Measurements from ENCODE around the gene RAET1G. TPM values are rescaled to one million over a fixed set of nuclear protein-coding genes. Genes with fewer than 3 reads are reported as not detected.

Gene RAET1G
- total and polyA plus RNA-seq, 12 donors, result 0.22 to 40.7 (median 11.6) TPM

DNA sequence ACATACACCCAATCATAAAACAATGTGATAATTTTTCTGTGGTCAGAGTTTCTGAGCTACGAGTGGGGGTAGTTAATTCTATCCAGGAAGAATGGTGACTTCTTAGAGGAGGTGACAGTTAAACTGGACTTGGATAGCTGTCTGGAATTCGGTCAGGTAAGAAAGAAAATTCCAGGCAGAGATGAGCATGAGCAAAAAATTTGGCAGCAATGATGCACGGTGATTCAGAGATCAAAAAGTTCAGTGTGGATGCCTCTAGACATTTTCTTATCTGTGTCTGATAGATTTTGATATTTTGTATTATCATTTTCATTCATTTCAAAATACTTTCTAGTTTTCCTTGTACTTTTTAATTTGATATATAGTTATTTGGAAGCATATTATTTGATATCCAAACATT, 37.0 kb downstream of the RAET1G start:
- 66 to 86% (median 78%) methylated on average over 3 of the region's 3 CpGs for WGBS, 4 donors
- intact Hi-C loops (cut with DNase I), result no loop called here
- no peak overlapping the region for H3K27ac ChIP-seq
- DNase-seq, result no peak
- no peak for TF ChIP-seq POLR2A (IDR thresholded peaks at IDR 0.05)
- TF ChIP-seq, protein P1, sequence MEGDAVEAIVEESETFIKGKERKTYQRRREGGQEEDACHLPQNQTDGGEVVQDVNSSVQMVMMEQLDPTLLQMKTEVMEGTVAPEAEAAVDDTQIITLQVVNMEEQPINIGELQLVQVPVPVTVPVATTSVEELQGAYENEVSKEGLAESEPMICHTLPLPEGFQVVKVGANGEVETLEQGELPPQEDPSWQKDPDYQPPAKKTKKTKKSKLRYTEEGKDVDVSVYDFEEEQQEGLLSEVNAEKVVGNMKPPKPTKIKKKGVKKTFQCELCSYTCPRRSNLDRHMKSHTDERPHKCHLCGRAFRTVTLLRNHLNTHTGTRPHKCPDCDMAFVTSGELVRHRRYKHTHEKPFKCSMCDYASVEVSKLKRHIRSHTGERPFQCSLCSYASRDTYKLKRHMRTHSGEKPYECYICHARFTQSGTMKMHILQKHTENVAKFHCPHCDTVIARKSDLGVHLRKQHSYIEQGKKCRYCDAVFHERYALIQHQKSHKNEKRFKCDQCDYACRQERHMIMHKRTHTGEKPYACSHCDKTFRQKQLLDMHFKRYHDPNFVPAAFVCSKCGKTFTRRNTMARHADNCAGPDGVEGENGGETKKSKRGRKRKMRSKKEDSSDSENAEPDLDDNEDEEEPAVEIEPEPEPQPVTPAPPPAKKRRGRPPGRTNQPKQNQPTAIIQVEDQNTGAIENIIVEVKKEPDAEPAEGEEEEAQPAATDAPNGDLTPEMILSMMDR (IDR thresholded peaks at IDR 0.05), result no peak
- no peak overlapping the region for H3K4me3 ChIP-seq
- H3K27me3 ChIP-seq, result no peaks in the 10 kb centered on the region
- H3K4me1 ChIP-seq (replicated peaks in 1 of 2), result peaks cover 0 to 20% of the 10 kb centered on the region in 2 donors
- H3K9me3 ChIP-seq (replicated peaks in 1 of 3), result no peaks in the 10 kb centered on the region
- H3K36me3 ChIP-seq (replicated peaks in 1 of 2), result no peaks in the 10 kb centered on the region

DNA sequence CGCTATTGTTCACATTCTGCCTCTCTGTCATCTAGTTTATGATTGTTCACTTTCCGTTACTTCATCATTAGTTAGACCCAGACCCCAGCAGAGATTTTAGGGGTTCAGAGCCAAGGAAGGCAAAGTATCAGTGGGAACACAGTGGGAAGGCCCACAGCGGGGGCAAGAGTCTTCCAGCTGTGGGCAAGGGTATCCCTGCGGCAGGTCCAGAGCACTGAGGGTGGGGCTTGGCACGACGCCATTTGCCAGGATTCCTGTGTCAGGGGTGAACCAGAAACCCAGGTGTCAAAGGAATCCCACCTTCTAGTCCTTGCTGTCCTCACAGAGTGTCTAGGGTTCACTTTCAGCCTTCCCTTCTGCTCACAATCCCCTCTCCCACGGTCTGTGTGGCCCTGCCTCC, 38.3 kb downstream of the RAET1G start:
- no peak overlapping the region for H3K4me3 ChIP-seq
- DNase-seq, result no peak
- intact Hi-C loops (cut with DNase I), result no loop called here
- H3K9me3 ChIP-seq (replicated peaks in 1 of 3), result no peaks in the 10 kb centered on the region
- no peaks in the 10 kb centered on the region for H3K27me3 ChIP-seq
- no peaks in the 10 kb centered on the region for H3K36me3 ChIP-seq (replicated peaks in 1 of 2)
- TF ChIP-seq, protein P1 (IDR thresholded peaks at IDR 0.05), result no peak
- no peak for TF ChIP-seq POLR2A (IDR thresholded peaks at IDR 0.05)
- 78 to 90% (median 82%) methylated on average over 3 to 7 of the region's 7 CpGs for WGBS, 4 donors
- H3K4me1 ChIP-seq (replicated peaks in 1 of 2), result peaks cover 0 to 20% of the 10 kb centered on the region in 2 donors
- H3K27ac ChIP-seq, result no peak overlapping the region

DNA sequence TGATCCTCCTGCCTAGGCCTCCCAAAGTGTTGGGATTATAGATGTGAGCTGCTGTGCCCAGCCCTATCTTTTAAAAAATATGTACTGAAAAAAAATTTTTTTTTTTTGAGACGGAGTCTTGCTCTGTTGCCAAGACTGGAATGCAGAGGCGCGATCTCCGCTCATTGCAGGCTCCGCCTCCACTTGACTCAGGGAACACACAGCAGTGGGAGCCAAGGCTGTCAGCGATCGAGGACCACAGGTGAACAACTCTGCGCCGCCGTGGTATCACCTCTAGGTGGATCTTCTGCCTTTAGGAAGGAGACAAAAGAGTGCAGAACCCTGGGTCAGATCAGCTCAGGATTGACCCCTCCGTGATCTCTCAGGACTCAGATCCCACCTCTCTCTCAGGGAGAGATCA, 38.7 kb downstream of the RAET1G start:
- H3K4me3 ChIP-seq, result no peak overlapping the region
- peak in 4 of 7 donors; percentile 44 to 64 (median 54) for DNase-seq
- no peak for TF ChIP-seq POLR2A (IDR thresholded peaks at IDR 0.05)
- TF ChIP-seq, protein P1 (IDR thresholded peaks at IDR 0.05), result no peak
- WGBS, 4 donors, result 53 to 71% (median 56%) methylated on average over 11 of the region's 11 CpGs
- peaks cover 0 to 20% of the 10 kb centered on the region in 2 donors for H3K4me1 ChIP-seq (replicated peaks in 1 of 2)
- no peaks in the 10 kb centered on the region for H3K9me3 ChIP-seq (replicated peaks in 1 of 3)
- intact Hi-C loops (cut with DNase I), result no loop called here
- no peaks in the 10 kb centered on the region for H3K27me3 ChIP-seq
- H3K27ac ChIP-seq, result no peak overlapping the region
- H3K36me3 ChIP-seq (replicated peaks in 1 of 2), result no peaks in the 10 kb centered on the region

DNA sequence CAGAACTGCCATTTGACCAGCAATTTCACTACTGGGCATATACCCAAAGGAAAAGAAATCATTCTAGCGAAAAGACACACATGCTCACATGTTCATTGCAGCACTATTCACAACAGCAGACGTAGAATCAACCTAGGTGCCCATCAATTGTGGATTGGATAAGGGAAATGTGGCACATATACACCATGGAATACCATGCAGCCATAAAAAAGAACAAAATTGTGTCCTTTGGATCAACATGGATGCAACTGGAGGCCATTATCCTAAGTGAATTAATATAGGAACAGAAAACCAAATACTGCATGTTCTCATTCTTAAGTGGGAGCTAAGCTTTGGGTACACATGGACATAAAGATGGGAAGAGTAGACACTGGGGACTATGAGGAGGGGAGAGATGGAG, 41.1 kb downstream of the RAET1G start:
- Histone ChIP-seq H3K27ac (no peak overlapping the region), H3K9me3 (replicated peaks in 1 of 3) (no peaks in the 10 kb centered on the region), H3K4me3 (no peak overlapping the region), H3K36me3 (replicated peaks in 1 of 2) (no peaks in the 10 kb centered on the region), H3K27me3 (no peaks in the 10 kb centered on the region), H3K4me1 (replicated peaks in 1 of 2) (peaks cover 0 to 8% of the 10 kb centered on the region in 2 donors)
- 92 to 96% (median 95%) methylated on average over 2 of the region's 2 CpGs for WGBS, 4 donors
- no peak for DNase-seq
- TF ChIP-seq POLR2A (IDR thresholded peaks at IDR 0.05), result no peak
- TF ChIP-seq, protein P1 (IDR thresholded peaks at IDR 0.05), result no peak
- intact Hi-C loops (cut with DNase I), result no loop called here
